HG02798 (cell line): Measurements from ENCODE around the gene PCSK9.

Source experiments
- ATAC-seq: cut with Tn5 transposase; IDR thresholded peaks from one replicate; pipeline ENCODE4 v1.9.1; 2021; ENCODE audit warnings: mild to moderate bottlenecking; ENCODE audit not compliant: unreplicated experiment, poor library complexity

PCSK9 gene

GRCh38 chr1:55040933-55041494 lies 1.7 kb downstream of the PCSK9 start:
- no peak for ATAC-seq

GRCh38 chr1:55041613-55042012 lies 2.3 kb downstream of the PCSK9 start:
- ATAC-seq: no peak

DNA sequence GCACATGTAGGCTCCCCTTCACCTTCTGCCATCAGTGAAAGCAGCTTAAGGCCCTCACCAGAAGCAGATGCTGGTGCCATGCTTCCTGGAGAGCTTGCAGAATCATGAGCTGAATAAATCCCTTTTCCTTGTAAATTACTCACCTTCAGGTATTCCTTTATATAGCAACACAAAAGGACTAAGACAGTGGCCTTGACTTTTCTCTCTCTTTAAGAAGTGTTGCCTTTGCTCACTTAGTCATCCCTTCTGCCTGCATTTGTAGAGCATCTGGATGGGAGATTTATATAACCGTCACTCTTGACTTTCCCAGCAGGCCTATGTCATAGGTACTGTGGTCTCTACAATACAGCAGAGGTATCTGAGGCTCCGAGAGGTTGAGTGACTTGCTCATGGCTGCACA lies 3.7 kb downstream of the PCSK9 start:
- no peak for ATAC-seq

GRCh38 chr1:55043726-55044125 lies 4.4 kb downstream of the PCSK9 start:
- ATAC-seq: no peak

GRCh38 chr1:55044617-55045397 lies 5.5 kb downstream of the PCSK9 start:
- no peak for ATAC-seq

- no peak for ATAC-seq
Measured at GRCh38 chr1:55045430-55045829, 6.1 kb downstream of the PCSK9 start.

- ATAC-seq: no peak
Measured at GRCh38 chr1:55046871-55047270, 7.5 kb downstream of the PCSK9 start.

GRCh38 chr1:55047611-55048010 lies 8.3 kb downstream of the PCSK9 start:
- no peak for ATAC-seq

GRCh38 chr1:55048453-55049270 lies 9.3 kb downstream of the PCSK9 start:
- no peak for ATAC-seq

DNA sequence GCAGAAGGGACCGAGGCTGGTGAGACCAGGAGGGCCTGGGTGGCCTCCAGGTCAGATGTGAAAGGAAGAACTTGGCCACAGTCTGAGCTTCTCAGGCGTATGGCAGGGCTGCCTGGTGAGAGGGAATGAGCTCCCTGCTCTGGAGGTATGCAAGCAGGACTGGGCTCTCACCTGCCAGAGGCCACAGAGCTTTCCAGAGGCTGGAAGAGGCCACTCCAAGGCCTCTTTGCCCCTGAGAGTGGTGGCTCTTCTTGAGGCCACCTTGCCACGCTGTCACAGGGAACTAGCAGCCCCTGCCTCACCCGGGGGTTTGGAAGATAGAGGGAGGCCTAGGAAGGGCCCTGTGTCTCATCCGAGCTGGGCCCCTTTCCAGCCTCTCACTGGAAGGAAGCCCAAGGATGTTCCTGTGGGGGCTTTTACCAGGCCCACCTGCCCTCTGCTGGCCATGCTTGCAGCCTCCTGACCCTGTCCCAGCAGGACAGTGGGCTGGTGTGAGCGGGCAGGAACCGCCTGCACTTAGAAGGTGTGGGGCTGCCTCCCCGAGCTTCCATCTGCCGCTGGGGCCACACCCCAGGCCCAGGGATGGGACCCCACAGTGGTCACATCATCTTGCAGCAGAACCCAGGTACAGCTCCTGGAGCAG lies 10.0 kb downstream of the PCSK9 start:
- ATAC-seq: no peak

- ATAC-seq: no peak
Measured at GRCh38 chr1:55049914-55050278, 10.5 kb downstream of the PCSK9 start.

DNA sequence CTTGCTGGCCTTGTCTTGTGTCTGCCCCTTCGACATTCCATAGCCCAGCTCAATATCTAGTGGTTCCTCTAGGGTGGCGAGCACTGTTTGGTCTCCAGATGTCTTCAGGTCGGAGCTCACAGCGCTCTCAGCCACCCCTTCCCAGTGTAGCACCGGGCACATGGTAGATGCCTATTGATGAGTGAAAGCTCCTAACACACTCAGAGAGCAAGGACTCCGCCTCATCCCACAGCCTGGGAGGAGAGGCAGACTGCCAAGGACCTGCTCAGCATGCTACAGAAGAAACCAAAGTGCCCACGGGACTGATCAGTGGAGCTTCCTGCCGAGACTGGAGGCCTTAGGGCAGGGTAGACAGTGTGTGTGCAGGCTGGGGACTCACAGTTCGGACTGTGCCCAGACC lies 10.9 kb downstream of the PCSK9 start:
- no peak for ATAC-seq

GRCh38 chr1:55051169-55051568 lies 11.8 kb downstream of the PCSK9 start:
- ATAC-seq: no peak

GRCh38 chr1:55051621-55052020 lies 12.3 kb downstream of the PCSK9 start:
- ATAC-seq: no peak

DNA sequence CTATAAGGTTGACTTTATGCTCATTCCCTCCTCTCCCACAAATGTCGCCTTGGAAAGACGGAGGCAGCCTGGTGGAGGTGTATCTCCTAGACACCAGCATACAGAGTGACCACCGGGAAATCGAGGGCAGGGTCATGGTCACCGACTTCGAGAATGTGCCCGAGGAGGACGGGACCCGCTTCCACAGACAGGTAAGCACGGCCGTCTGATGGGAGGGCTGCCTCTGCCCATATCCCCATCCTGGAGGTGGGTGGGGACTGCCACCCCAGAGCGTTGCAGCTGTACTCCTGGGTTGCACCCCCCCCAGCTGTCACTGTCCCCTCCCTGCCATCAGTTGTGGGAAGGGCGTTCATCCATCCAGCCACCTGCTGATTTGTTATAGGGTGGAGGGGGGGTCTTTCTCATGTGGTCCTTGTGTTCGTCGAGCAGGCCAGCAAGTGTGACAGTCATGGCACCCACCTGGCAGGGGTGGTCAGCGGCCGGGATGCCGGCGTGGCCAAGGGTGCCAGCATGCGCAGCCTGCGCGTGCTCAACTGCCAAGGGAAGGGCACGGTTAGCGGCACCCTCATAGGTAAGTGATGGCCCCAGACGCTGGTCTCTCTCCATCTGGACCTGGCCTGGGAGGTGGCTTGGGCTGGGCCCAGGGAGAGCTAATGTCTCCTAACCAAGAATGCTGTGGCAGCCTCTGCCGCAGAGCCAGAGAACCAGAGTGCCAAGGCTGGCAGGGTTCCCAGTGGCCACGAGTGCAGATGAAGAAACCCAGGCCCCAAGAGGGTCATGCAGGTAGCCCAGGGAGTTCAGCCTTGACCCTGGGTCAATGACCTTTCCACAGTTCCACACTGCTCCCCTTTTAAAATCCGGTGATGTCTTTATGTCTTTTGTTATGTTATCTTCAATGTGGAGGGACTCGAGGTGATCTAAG lies 13.1 kb downstream of the PCSK9 start:
- ATAC-seq: no peak

DNA sequence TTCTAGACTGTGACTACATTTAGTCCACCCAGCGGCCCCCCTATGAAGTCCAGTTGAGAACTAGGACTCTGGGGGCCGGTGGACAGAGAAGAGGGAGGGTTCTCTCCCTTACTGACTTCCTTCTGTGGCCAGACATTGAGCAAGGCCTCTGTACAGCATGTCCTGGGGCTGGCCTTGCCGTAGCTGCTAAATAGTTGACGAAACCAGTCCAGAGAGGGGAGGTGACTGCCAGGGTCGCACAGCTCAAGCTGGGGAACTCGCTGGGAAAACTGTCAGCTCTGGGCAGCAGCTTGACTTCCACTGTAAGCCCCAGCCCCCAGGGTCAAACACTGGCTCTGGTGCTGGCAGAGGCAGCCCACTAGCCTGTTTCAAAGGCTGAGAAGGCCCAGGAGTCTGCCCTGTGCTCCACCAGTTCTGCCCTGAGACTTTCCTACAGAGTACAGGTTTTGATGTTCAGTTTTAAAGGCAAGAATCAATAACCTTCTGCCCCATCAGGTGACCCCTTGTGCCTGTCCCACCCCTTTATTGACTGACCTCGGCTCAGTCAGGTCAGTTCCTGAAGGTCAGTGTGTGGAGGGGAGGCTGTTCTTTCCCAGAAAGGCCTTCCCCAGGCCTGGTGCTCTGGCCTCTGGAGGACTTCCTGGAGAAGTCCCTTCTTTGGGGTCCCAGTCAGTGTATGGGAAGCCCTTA lies 14.1 kb downstream of the PCSK9 start:
- no peak for ATAC-seq

DNA sequence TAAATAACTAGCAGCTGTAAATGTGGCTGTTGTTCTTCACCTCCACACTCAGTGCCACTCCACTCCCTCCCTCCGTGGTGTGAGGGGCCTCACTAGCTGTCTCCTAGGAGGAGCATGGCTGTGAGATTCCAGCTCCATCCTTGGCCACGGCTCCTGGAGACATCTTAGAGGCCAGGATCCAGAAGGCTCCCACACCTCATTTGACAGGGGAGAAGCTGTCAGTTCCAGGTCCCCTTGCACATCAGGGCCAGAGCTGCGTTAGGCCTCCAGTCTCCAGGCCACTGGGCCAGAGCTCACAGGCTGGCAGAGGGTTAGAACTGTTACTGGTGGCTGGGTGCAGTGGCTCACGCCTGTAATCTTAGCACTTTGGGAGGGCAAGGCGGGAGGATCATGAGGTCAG lies 15.0 kb downstream of the PCSK9 start:
- ATAC-seq: no peak

DNA sequence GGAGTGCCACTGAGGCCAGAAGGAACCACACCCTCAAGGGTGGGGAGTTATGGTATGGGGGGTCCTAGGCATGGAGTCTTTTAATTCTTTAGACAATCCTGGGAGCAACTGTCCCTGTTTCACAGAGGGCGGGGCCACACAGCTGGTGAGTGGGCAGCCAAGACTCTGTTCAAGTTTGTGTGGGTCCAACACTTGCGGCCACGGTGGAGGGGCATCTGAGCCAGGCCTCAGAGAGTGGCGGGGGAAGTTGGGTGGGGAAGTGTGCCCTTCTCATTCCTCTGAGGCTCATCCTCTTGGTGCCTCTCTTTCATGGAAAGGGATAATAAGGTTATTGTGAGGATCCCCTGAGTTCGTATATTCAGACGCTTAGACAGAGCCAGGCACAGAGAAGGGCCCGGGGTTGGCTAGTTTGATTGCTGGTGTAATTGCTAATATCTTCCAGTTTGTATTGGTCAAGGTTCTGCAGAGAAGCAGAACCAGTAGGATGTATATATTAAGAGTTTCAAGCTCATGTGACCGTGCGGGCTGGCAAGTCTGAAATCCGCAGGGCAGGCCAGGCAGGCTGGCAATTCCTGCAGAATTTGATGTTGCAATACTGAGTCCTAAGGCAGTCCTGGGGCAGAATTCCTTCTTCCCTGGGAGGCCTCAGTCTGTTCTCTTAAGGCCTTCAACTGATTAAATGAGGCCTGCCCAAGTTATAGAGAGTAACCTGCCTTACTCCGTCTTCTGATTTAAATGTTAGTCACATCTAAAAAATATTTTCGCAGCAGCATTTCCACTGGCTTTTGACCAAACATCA lies 15.9 kb downstream of the PCSK9 start:
- no peak for ATAC-seq
